Calu3 (cell line): ENCODE results near the gene HSPA13. TPM values are rescaled to one million over a fixed set of nuclear protein-coding genes. Genes with fewer than 3 reads are reported as not detected.
"Not testable (repeated sequence)": the region's sequence is repeated elsewhere in the genome, so short reads cannot be mapped to it uniquely, and the experiment has no call there.

Source experiments
- BruUV-seq: library from RNA; stranded (reverse); fragments of 400-500 nt; replicated peaks from 2 replicates; lab custom pipeline; 2021; lab: Mats Ljungman, UMichigan
- CTCF ChIA-PET: fragments of 300-600 bp; sonication (Branson Sonifier 250); formaldehyde crosslinking; loops from one replicate; lab custom pipeline; 2022; ENCODE audit warnings: antibody characterized with exemption; lab: Charles Lee
- DNase-seq: peaks from one replicate; pipeline ENCODE4 v3.0.0; 2022
- H3K27ac Mint-ChIP-seq: one replicate; pipeline ENCODE4 v1.8.0; 2022; ENCODE audit warnings: mixed read lengths; ENCODE audit not compliant: unreplicated experiment
- H3K27me3 Mint-ChIP-seq: one replicate; pipeline ENCODE4 v1.8.0; 2022; ENCODE audit warnings: mixed read lengths; ENCODE audit not compliant: unreplicated experiment
- H3K36me3 Mint-ChIP-seq: one replicate; pipeline ENCODE4 v1.8.0; 2022; ENCODE audit warnings: mild to moderate bottlenecking, moderate library complexity, mixed read lengths; ENCODE audit not compliant: insufficient read depth, unreplicated experiment
- H3K4me1 Mint-ChIP-seq: one replicate; pipeline ENCODE4 v1.8.0; 2022; ENCODE audit warnings: mild to moderate bottlenecking, low read depth, mixed read lengths; ENCODE audit not compliant: unreplicated experiment
- H3K4me3 Mint-ChIP-seq: one replicate; pipeline ENCODE4 v1.8.0; 2022; ENCODE audit warnings: mild to moderate bottlenecking, low read depth, moderate library complexity, mixed read lengths; ENCODE audit not compliant: unreplicated experiment
- H3K9me3 Mint-ChIP-seq: one replicate; pipeline ENCODE4 v1.8.0; 2022; ENCODE audit warnings: low read depth, mixed read lengths; ENCODE audit not compliant: unreplicated experiment
- intact Hi-C: fragments of 100-400 bp; cut with micrococcal nuclease; formaldehyde crosslinking; loops from one replicate; pipeline ENCODE4 v1.10.0; 2022; ENCODE audit not compliant: unreplicated experiment
- total RNA-seq: library from RNA; stranded (reverse); gene quantifications from 2 replicates; pipeline ENCODE4 v1.2.3, GENCODE V29; 2022
- TF ChIP-seq, protein P1 (sequence below): fragments of 200-600 bp; IDR thresholded peaks from one replicate; pipeline ENCODE4 v1.8.0; 2022; ENCODE audit warnings: antibody characterized with exemption; ENCODE audit not compliant: unreplicated experiment

The HSPA13 gene
- total RNA-seq, 1 experiment from 2014 or later = 36.6 TPM

DNA sequence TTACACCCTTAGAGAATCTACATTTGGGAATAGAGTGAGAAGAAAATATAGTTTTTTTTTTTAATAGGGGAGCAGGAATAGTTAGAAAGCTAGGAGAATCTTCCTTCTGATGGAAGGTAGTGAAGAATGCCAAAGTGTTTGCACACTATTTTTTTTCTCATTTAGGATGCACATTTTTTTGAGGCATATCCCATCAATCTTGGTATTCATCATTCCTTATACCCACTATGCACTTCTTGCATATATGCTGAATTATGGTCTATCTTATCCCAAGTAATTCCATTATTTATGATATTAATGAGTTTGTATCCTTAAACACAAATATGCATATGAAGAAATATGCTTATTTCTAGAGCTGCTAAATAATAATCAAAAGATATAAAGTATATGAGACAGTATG is 28.4 kb downstream of the HSPA13 start:
- CTCF ChIA-PET = no interaction called here
- Mint-ChIP-seq H3K9me3 (no peaks in the 10 kb centered on the region), H3K27me3 (peaks cover 14% of the 10 kb centered on the region), H3K4me3 (no peak overlapping the region), H3K27ac (no peak overlapping the region), H3K36me3 (no peaks in the 10 kb centered on the region), H3K4me1 (no peaks in the 10 kb centered on the region)
- no TSS peak for BruUV-seq
- intact Hi-C loops = no loop called here
- TF ChIP-seq, protein P1, sequence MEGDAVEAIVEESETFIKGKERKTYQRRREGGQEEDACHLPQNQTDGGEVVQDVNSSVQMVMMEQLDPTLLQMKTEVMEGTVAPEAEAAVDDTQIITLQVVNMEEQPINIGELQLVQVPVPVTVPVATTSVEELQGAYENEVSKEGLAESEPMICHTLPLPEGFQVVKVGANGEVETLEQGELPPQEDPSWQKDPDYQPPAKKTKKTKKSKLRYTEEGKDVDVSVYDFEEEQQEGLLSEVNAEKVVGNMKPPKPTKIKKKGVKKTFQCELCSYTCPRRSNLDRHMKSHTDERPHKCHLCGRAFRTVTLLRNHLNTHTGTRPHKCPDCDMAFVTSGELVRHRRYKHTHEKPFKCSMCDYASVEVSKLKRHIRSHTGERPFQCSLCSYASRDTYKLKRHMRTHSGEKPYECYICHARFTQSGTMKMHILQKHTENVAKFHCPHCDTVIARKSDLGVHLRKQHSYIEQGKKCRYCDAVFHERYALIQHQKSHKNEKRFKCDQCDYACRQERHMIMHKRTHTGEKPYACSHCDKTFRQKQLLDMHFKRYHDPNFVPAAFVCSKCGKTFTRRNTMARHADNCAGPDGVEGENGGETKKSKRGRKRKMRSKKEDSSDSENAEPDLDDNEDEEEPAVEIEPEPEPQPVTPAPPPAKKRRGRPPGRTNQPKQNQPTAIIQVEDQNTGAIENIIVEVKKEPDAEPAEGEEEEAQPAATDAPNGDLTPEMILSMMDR = no peak
- no peak for DNase-seq

DNA sequence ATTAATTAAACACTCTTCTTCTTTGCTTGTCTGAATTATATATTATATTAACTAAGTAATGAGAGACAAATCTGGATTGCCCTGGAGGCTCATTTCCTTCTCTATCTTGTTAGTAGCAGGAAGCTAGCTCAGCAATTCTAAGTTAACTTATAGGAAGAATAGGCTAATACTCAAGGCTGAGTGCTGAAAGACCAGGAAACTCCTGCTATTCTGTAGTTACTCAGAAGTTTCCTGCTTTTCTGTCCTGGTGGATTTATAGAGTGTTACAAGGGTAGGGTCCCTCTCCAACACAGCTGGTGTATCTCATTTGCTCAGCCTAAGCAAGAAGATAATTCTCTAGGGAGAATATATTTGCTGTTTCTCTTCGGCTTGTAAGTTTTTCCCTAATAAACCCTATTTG is 29.2 kb downstream of the HSPA13 start:
- CTCF ChIA-PET = no interaction called here
- Mint-ChIP-seq H3K9me3 (no peaks in the 10 kb centered on the region), H3K27me3 (peaks cover 14% of the 10 kb centered on the region), H3K27ac (no peak overlapping the region), H3K36me3 (no peaks in the 10 kb centered on the region), H3K4me3 (no peak overlapping the region), H3K4me1 (no peaks in the 10 kb centered on the region)
- intact Hi-C loops = no loop called here
- no TSS peak for BruUV-seq
- DNase-seq = no peak
- TF ChIP-seq, protein P1 = no peak

DNA sequence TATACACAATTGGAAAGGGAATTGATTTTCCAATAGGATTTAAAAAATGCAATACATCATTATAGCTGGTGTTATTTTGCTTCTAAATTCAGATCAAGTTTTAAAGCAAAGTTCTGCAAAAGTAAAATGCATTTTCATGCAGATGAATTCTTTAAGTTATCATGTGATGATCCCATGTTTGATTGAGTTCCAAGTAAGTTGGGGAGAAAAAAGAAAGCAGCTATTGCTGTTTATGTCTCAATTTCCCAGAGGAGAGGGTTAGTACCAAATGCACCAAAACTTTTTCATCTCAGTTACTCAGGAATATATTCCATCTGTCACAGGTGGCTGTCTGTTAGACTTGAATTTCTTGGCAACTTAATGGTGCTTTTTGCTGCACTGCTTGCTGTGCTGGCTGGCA is 29.7 kb downstream of the HSPA13 start:
- H3K4me3 Mint-ChIP-seq = no peak overlapping the region
- no peak for DNase-seq
- no peaks in the 10 kb centered on the region for H3K4me1 Mint-ChIP-seq
- intact Hi-C loops = no loop called here
- H3K36me3 Mint-ChIP-seq = no peaks in the 10 kb centered on the region
- CTCF ChIA-PET = no interaction called here
- no TSS peak for BruUV-seq
- TF ChIP-seq, protein P1 = no peak
- H3K27ac Mint-ChIP-seq = no peak overlapping the region
- H3K27me3 Mint-ChIP-seq = peaks cover 14% of the 10 kb centered on the region
- no peaks in the 10 kb centered on the region for H3K9me3 Mint-ChIP-seq

DNA sequence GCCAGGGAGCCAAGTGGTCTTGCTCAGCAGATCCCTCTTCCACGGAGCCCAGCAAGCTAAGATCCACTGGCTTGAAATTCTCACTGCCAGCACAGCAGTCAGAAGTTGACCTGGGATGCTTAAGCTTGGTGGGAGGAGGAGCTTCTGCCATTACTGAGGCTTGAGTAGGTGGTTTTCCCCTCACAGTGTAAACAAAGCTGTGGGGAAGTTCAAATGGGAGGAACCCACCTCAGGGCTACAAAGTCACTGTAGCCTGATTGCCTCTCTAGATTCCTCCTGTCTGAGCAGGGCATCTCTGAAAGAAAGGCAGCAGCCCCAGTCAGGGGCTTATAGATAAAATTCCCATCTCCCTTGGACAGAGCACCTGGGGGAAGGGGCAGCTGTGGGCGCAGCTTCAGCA is 55.6 kb downstream of the HSPA13 start:
- H3K27ac Mint-ChIP-seq, H3K4me1 Mint-ChIP-seq, BruUV-seq, H3K36me3 Mint-ChIP-seq, DNase-seq, H3K4me3 Mint-ChIP-seq, CTCF ChIA-PET, intact Hi-C loops: not testable (repeated sequence)
- peaks cover 10% of the 10 kb centered on the region for H3K9me3 Mint-ChIP-seq
- peaks cover 13% of the 10 kb centered on the region for H3K27me3 Mint-ChIP-seq

DNA sequence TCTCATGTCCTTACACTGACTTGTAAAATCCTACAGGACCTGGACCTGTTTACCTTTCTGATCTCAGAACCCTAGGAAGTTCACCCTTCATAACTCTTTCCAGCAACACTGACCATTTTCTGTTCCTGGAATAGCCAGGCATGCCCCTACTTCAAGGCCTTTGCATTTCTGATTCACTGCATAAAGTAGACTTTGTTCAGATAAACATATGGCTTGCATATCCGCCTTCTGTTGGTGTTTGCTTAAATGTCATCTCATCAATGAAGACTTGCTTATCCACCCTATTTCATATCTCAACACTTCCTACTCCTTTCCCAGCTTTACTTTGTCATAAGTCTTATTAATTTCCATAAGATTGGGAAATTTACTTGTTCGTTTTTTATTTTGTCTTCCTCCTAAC is 57.4 kb downstream of the HSPA13 start:
- no peak for DNase-seq
- TF ChIP-seq, protein P1 = no peak
- intact Hi-C loops = no loop called here
- Mint-ChIP-seq H3K4me3 (no peak overlapping the region), H3K4me1 (no peaks in the 10 kb centered on the region), H3K27ac (no peak overlapping the region), H3K9me3 (peaks cover 10% of the 10 kb centered on the region), H3K27me3 (peaks cover 12% of the 10 kb centered on the region), H3K36me3 (no peaks in the 10 kb centered on the region)
- BruUV-seq = no TSS peak
- CTCF ChIA-PET = interaction anchor here (0.5 kb wide), 1 partner anchor 50 kb away, joined by 3 read pairs; no protein-coding TSS in a partner anchor

Other genes with a start within 250 kb of the HSPA13 start
- gene LIPI, start 172.2 kb downstream of the HSPA13 start, total RNA-seq = not detected in 2 replicates
- 0.81 and 1.7 TPM in 2 replicates for gene RBM11, start 167.0 kb downstream of the HSPA13 start, total RNA-seq
- gene SAMSN1, start 163.2 kb upstream of the HSPA13 start, total RNA-seq = 0.93 and 1.5 TPM in 2 replicates